ENCODE results near the gene C16orf96.

The C16orf96 gene

GRCh38 chr16:4602331-4602730, 46.2 kb downstream of the C16orf96 start:
- no peak for DNase-seq

GRCh38 chr16:4603624-4604170, 47.6 kb downstream of the C16orf96 start:
- DNase-seq, result no peak

DNA sequence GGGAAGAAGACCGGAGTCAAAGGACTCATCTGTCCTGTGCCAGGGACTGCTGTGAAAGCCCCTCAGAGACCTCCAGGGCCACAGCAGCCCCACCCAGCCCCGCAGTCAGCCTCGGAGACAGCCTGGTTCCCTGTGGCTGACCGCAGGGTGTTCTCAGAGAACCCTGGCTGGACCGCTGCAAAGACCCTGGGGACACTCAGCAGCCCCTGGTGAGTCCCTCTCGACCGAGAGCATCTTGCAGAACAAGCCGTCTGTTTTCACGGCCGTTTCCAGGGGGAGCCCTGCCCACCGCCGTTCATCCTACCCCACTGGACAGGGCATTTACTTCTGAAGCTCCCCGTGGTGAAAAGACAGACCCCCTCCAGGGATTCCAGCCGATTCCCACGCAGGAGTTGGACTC, 48.3 kb downstream of the C16orf96 start:
- DNase-seq, result no peak

- no peak for DNase-seq
These were observed 50.2 kb downstream of the C16orf96 start for GRCh38 chr16:4606354-4606753.

DNA sequence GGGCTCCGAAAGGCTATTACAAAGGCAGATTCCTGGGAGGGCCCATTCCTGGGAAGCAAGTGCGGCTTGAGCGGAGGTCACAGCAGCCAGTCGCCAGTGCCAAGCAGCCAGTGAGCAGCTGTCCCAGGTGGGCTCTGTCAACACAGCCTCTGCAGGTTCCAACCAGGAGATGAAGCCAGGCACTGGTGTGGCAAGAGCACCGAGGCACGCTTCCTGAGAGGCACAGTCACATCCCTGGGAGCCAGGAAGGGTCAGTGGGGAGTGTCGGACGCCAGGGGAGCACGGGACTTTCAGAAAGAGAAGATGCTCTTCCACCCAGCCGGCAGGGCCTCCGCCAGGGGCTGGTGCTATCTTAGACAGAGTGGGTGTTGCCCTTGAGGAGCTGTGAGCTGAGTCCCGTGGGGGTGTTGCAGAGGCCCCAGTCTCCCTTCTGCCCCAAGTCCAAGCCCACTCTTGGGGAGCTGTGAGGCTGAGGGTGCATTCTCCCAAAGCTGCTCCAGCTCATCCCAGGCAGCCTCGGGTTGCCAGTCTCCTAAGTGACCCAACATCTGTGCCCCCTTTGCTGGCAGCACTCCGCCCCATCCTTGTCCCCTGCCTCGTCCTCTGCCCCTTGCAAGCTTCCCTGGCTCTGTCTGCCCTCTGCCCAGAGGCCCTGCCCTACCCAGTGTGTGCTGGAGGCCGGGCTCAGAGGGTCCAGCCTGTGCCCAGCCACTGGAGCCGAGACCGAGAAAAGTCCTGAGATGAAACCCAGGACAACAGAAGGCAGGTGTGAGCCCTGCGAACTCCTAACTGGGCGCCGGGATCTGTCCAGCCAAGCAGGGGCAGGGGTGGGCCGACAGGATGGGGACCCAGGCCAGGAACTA, 51.9 kb downstream of the C16orf96 start:
- no peak for DNase-seq

DNA sequence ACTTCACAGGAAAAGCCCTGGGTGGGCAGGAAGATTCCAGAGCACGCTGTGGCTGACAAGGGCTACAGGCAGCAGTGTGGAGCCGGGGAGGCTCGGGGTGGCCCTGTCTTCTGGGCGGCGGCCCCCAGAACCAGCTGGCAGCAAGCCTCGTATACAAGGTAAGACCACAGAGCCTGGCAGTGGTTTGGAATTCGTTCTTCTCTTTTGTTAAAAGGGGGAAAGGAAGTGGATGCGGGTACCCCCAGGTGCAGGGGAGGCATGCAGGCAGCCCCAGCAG, 52.5 kb downstream of the C16orf96 start:
- no peak for DNase-seq

DNA sequence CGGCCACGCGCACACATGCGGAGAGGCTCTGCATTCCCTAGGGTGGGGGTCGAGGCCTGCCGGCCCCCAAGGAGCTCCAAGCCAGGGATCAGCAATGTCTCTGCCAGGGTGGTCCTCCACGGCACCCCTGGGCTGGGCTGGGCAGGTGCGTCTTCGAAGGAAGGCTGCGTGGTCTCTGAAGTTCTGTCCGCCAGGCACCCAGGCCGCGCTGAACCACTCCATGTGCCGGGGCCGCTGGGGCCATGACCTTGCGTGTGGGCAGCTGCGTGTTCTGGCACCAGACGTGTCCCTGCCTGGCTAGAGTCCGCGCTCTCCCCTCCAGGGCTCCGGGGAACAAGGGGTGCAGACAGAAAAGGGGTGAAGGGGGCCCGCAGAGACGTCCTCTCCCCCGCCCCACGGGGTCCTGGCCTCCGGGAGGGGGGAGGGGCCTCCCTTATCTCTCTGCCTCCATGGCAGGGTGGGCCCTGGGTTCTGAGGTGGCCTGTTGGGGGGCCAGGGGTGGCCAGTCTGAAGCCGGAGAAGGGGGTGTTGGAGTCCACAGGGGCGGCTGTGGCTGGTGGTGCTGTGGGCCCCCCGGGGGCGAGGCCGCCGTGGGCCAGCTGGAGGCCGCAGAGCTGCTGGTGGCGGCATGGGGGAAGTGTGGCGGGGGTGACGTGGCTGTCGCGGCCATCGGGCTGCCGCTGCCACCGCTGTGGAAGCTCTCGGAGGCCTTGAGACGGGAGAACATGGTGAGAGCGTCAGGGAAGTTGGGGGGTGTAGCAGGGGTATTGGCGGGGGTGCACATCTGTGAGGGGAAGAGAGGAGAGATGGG, 53.3 kb downstream of the C16orf96 start:
- no peak for DNase-seq

- DNase-seq, result no peak
These were observed 54.2 kb downstream of the C16orf96 start for GRCh38 chr16:4610011-4611005.

DNA sequence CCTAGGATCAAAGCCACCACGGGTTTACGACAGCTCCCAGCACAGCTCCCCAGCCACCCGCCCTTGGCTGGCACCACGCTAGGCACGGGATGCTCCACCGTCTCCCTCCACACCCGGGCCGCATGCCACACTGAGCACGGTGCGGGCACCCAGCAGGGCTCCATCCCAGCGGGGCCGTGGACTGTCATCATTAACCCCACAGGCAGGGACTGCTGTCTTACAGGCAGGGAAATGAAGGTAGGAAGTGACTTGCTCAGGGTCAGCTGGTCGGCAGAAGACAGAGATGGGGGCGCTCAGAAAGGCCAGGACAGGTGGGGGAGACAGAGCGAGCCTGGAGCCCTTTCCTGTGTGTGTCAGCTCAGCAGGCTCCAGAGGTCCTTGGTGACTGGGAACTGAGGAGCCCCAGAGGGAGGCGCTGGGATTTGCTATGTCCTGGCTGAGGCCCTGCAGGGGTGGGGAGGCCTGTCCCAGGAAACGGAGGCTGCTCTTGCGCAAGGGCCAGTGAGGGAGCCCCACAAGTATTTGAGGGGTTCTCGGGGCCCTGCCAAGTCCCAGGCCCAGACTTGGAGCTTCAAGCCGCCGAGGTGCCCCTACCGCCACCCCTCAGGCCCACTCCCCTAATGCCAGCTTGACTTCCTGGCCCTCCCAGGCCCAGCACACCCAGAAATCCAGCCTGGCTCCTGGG, 55.3 kb downstream of the C16orf96 start:
- no peak for DNase-seq

GRCh38 chr16:4612474-4612931, 56.4 kb downstream of the C16orf96 start:
- no peak for DNase-seq

- DNase-seq, result no peak
These were observed 57.0 kb downstream of the C16orf96 start for GRCh38 chr16:4612977-4613635.

- DNase-seq, result peak; percentile 18 to 19
These were observed 57.8 kb downstream of the C16orf96 start for GRCh38 chr16:4613636-4614570.

DNA sequence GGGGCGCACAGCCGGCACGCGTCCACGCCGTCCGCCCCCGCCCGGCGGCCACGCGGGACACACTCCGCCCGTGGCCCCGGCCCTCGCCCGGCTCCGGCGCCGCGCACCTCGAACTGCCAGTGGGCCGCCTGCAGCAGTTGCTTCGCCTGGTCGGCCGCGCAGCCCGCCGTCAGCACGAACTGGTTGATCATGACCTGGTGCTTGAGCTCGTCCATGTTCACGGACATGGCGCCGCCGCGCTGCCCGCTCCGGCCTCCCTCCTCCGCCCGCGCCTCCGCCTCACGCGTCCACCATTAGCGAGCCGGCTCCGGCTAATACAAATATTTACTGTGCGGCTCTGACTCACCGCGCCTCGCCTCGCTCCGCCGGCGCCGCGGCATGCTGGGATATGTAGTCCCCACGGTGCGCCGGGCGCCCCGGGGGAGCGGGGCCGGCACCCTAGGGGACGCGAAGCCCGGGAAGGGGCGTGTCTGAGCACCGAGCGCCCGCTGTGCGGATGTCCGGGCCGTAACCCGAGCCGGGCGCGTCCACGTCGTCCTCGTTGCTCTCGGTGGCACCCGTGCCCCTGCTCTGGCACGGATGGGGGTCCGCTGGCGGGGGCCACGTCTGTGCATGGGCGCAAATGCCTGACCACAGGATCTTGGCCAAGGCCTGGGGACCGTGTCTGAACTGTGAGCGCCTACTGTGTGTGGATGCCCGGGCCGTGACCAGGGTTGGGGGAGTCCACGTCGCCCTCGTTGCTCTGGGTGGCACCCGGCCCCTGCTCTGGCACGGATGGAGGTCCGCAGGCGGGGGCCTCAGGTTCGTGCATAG, 58.6 kb downstream of the C16orf96 start, which contains the start of gene UBALD1:
Gene UBALD1, minus strand, starts transcription at position 318 of the 813 bp plus-strand sequence. Its CDS starts 91 bp downstream, at position 227.
- DNase-seq, result peak; percentile 82 to 83

GRCh38 chr16:4615384-4616046, 59.4 kb downstream of the C16orf96 start:
- no peak for DNase-seq

- peak; percentile 100 for DNase-seq
These were observed 60.1 kb downstream of the C16orf96 start for GRCh38 chr16:4616047-4616811.

- no peak for DNase-seq
These were observed 61.7 kb downstream of the C16orf96 start for GRCh38 chr16:4617880-4618279.

DNA sequence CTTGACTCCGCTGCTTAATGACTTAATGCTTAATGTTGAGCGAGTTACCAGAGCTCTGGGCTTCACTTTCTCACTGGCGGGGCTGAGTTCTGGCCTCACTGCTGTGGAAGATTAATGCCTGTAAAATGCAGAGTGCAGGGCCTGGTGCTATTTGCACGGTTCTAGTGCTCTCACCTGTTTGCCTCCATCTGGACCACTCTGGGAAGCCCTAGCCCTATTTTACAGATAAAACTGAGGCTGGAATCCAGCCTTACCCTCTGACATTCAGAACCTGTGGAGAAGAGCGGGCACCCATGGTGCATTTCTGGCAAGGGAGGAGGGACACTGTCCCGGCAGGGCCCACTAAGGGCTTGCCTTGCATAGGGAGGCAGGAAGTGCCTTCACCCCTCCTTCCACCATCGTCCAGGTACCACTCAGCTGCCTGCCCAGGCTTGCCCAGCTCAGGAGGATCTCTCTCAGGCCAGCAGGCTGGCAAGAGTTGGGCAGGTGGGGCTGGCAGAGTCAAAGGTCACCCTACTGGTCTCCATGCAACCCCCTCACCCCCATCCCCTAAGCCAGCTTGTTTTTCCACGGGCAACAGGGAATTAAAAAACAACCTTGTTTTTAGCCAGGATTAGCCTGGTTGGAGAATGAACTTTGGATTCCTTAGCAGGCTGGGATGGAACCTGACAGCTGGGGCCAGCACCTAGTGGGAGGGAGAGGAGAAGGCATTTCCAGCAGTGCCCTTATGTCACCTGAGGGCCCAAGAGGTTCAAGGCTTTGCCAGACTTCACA, 62.7 kb downstream of the C16orf96 start:
- DNase-seq, result no peak

Measured in CD4-positive, alpha-beta T cell treated with Interleukin-4 for 1 hour (primary cell).